Activated CD4-positive, alpha-beta T cell treated with anti-CD3 and anti-CD28 coated beads, Interleukin-2, amount 50 U/mL, for 24 hours (primary cell): Measurements from ENCODE around the gene MIR17HG.
A peak's percentile ranks its signal among the peaks of the same experiment; 100 is the strongest.
"Not testable (repeated sequence)": the region's sequence is repeated elsewhere in the genome, so short reads cannot be mapped to it uniquely, and the experiment has no call there.

Experiments
- DNase-seq, 2 donors: peaks; one replicate each; pipeline ENCODE4 v3.0.0-alpha.2; 2020; ENCODE audit warnings: low read depth in 1 of 2, low spot score in 1 of 2

Gene MIR17HG

GRCh38 chr13:91347202-91347995 is at the start of gene MIR17HG:
Gene MIR17HG, plus strand, starts transcription at chr13:91347687.
- DNase-seq = peak; percentile 76 to 87

DNA sequence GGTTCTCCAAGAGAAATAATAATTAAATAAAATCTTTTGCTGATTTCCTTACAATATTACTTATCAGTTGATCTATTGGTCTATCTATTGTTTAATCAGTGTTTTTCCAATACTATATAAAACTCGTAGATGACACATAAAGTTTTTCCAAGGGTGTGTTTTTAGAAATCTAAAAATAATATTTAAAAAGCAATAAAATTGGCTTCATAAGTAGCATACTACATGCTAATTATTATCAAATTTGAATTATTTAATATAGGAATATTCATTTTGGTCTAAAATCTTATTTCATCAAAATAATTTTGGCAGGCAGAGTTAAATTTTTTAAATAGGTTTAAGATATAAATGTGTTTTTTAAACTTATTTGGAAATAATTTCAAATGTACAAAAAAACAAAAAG is 49.4 kb upstream of the MIR17HG start:
- no peak for DNase-seq

GRCh38 chr13:91302111-91302510 is 45.4 kb upstream of the MIR17HG start:
- DNase-seq = no peak

DNA sequence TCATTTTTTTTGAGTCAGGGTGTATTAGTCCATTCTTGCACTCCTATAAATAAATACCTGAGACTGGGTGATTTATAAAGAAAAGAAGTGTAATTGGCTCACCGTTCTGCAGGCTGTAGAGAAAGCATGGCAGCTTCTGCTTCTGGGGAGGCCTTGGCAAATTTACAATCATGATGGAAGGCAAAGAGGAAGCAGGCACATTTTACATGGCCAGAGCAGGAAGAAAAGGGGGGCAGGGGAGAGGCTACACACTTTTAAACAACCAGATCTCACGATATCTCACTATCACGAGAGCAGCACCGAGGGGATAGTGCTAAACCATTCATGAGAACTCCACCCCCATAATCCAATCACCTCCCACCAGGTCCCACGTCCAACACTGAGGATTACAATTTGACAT is 44.5 kb upstream of the MIR17HG start:
- no peak for DNase-seq

GRCh38 chr13:91304741-91305140 is 42.7 kb upstream of the MIR17HG start:
- DNase-seq = no peak

DNA sequence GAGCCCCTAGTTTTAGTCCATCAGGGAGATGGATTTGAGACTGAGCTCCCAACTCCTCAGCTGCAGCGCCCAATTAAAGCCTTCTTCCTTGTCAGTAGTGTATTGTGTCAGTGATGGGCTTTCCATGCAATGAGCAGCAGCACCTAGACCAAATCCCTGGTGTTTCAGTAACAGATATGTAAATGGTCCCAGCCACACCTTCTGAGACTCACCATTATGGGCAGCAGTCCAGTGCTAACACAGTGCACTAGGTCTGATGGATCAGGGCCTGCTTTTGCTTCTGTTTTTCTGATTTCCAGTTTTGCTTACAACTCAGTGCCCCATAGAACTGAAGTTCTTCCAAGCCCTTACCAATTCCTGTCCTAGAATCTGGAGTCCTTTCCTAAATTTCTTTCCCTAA is 41.8 kb upstream of the MIR17HG start:
- DNase-seq = no peak

- no peak for DNase-seq
Measured at GRCh38 chr13:91307887-91308286, 39.6 kb upstream of the MIR17HG start.

- DNase-seq = no peak
Measured at GRCh38 chr13:91308299-91308698, 39.2 kb upstream of the MIR17HG start.

DNA sequence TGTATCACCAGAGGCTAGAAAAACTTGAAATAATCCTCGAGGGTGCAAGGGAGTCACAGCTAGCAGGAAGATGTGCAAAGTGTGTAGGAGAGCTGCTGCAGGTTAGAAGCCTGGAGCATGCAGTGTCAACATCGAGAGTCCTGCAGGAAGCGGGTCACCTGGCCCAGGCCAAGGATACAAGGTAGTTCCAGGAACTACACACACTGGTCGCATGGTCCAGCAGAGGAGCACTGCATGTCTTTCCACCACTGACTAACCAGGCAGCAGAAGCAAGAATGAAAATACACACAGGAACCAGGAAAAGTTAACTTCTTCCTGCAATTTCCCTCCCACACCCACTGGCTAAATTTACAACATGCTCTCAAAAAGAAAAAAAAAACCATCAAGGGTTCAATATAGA is 36.0 kb upstream of the MIR17HG start:
- no peak for DNase-seq

DNA sequence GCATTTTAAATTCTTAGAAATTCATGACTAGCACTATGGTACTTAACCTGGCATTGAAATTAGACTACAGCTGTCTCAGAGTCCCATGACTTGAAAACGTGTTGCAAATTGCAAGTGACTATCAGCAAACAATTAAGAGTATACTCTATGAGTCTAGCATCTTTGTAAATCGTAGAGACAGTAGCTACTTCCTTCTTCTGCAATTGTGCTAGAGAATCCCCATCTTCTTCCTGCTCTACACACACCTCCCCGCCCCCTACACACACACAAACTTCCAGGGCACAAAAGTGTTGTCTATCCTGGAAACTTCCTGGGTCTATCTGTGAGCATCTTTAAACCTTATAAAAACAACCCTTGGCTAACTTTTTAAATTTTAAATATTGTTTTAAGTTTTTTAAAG is 35.2 kb upstream of the MIR17HG start:
- no peak for DNase-seq

DNA sequence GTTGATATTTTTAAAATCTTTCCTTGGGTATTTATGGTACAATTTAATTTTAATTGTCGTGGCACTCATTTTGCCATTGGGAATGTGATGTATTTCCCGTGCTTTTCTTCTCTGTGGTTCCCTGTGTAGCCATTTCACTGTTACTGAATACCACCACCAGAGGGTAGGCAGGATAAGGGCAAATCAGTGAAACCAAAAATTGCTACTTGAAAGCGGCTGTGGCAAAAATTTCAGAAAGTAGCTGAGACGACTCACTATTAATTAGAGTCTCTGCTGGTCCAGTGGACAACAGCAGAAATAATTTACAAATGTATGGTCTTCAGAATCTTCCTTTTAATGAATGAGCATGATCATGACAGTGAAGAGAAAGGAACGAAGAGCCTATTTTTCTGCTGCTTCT is 34.4 kb upstream of the MIR17HG start:
- DNase-seq = peak in 1 of 2 donors; percentile 10

- no peak for DNase-seq
Measured at GRCh38 chr13:91313581-91313980, 33.9 kb upstream of the MIR17HG start.

GRCh38 chr13:91314888-91315287 is 32.6 kb upstream of the MIR17HG start:
- no peak for DNase-seq

DNA sequence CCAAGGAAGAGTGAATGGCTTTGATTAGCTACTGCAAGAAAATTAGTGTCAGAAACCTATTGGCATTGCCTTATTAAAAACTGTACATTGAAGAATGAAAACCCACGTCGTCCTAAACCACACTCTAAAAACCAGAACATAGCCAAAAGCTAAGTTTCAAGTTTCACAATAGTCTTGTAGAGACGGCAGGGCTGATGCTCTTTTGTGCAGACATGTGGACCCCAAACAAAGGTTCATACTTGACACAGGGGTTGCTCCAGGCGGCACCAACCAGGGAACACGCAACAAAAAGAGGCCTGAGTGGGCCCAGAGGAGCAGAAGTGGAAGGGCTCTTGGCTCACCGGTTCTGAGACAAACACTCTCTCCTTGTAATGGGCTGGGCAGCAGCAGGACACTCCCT is 28.6 kb upstream of the MIR17HG start:
- no peak for DNase-seq

- DNase-seq = no peak
Measured at GRCh38 chr13:91319996-91320395, 27.5 kb upstream of the MIR17HG start.

DNA sequence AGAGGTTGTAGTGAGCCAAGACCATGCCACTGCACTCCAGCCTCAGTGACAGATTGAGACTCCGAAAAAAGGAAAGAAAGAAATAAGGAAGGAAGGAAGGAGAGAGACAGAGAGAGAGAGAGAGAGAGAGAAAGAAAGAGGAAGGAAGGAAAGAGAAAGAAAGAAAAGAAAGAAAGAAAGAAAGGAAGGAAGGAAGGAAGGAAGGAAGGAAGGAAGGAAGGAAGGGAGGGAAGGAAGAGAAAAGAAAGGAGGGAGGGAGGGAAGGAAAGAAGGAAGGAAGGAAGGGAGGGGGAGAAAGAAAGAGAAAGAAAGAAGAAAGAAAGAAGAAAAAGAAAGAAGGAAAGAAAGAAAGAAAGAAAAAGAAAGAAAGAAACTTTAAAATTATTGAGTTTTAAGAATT is 26.5 kb upstream of the MIR17HG start:
- not testable (repeated sequence) for DNase-seq

DNA sequence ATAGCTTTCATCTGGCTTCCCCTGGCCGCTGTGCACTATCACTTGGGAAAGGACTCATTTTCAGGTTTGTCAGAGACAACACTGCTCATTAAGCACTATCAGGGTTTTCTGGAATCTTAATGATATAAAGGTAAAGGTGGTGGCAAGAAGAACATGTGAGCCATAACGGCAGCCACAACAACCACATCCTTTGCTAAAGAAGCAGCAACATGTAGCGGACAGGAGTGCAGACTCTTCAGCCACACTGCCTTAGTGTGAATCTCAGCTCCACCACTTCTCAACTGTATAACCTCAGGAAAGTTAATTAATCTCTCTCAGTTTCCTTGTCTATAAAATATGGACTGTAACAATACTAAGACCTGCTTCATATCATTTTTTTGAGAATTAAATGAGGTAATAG is 24.1 kb upstream of the MIR17HG start:
- DNase-seq = no peak

GRCh38 chr13:91326146-91326545 is 21.3 kb upstream of the MIR17HG start:
- DNase-seq = no peak

DNA sequence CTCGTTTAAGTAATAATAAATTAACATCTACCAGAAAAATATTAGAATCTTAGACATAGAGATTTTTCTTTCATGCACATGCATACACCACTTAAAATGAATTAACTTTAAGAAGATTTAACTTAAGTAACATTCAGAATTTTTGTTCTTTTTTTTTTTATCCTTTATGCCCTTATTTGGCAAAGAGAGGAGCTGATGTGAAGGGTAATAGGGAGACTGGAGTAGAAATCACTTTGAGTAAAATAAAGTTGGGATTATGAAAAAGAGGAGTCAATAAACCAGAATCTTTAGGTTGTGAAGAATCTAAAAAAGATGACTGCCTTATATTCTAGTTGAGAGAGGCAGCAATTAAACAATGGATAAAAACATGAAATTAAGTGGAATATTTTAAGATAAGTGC is 18.8 kb upstream of the MIR17HG start:
- no peak for DNase-seq

GRCh38 chr13:91329733-91330132 is 17.8 kb upstream of the MIR17HG start:
- no peak for DNase-seq

DNA sequence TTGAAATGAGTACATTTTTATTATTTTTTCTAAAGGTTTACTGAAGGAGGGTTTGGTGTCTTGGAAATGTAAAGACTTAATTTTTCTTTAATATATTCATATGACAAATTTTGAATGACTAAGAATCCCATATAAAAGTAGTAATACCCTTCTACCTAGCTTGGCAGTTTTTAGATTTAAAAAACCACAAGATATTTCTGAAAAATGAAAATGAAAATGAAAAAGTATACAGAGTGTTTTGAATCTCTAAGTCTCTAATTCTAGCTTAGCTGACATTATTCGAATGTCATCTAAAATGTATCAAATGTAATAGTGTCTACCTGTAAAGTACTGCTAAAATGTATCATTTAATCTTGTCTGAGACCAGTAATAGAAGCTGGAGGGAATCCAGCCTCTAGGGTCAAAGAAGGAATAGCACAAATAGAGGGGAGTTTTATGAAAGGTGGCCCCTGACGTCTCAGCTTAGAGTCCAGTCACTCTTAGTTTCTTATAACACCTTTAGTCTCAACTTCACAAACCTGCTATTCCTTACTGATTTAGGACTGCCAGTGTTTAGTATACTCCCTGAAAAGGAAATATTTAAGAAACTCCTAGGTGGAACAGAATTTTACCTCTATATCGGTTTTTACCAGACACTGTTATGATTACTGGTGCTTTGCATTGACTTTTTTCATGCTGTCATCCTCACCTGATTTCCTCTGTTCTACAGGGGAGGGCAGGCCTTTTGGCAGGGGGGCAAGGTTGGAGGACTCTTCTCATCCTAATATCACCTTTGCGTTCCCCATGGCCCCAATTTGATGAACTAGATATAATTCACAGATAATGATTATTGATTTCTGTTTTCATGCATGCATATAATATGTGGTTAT is 16.2 kb upstream of the MIR17HG start:
- DNase-seq = no peak

GRCh38 chr13:91346062-91346461 is 1.4 kb upstream of the MIR17HG start:
- no peak for DNase-seq
